Prostate gland (tissue), 2 donors: ENCODE results near the gene ZC2HC1C. TPM values are rescaled to one million over a fixed set of nuclear protein-coding genes. Genes with fewer than 3 reads are reported as not detected.
"Not testable (repeated sequence)": the region's sequence is repeated elsewhere in the genome, so short reads cannot be mapped to it uniquely, and the experiment has no call there.

ENCODE experiments used
- DNase-seq: peaks from one replicate; pipeline ENCODE4 v3.0.0-alpha.2; 2019; ENCODE audit warnings: low spot score
- H3K27ac ChIP-seq, 2 donors: fragments of 200-600 bp; sonication (generic); 2 replicates each; pipeline ENCODE4 v1.5.1; 2017 to 2019
- H3K27me3 ChIP-seq: fragments of 200-600 bp; sonication (generic); replicated peaks from 2 replicates; pipeline ENCODE4 v1.5.1; 2019; ENCODE audit not compliant: insufficient read depth
- H3K36me3 ChIP-seq, 2 donors: fragments of 200-600 bp; sonication (generic); 1 replicate in 1 of 2; 2 replicates in 1 of 2; pipeline versions ENCODE4 v1.5.1 to v1.8.1; 2017 to 2019
- H3K4me1 ChIP-seq: fragments of 200-600 bp; sonication (generic); replicated peaks from 2 replicates; pipeline ENCODE4 v1.5.1; 2019
- H3K4me3 ChIP-seq, 2 donors: fragments of 200-600 bp; sonication (generic); 2 replicates each; pipeline ENCODE4 v1.5.1; 2017 to 2019
- H3K9me3 ChIP-seq: fragments of 200-600 bp; sonication (generic); 2 replicates; pipeline ENCODE4 v1.5.1; 2017
- POLR2A ChIP-seq: fragments of 450-650 bp; IDR thresholded peaks from one replicate; pipeline ENCODE4 v1.6.1; 2016; ENCODE audit warnings: antibody characterized with exemption, mild to moderate bottlenecking
- POLR2AphosphoS5 ChIP-seq: sonication (generic); formaldehyde crosslinking; IDR thresholded peaks from one replicate; pipeline ENCODE4 v1.6.1; 2017; ENCODE audit warnings: antibody characterized with exemption
- WGBS: methylation state at CpG from one replicate; pipeline ENCODE4 v1.1.5; 2018; 5-methylcytosine and 5-hydroxymethylcytosine counted together
- intact Hi-C: fragments of 100-400 bp; cut with DNase I; formaldehyde crosslinking; loops from one replicate; pipeline ENCODE4 v1.14.2; 2022
- total RNA-seq, 2 donors: library from RNA; depleted of rRNA; stranded (reverse); fragments of >200 nt; gene quantifications; one replicate each; pipeline ENCODE4 v1.1.0, GENCODE V29; 2016
- TF ChIP-seq, protein P1 (sequence below), 4 experiments: fragments of 200-600 bp in 2 of 4; fragments of 450-650 bp in 2 of 4; sonication (generic) in 2 of 4; IDR thresholded peaks; 1 replicate in 3 of 4; 2 replicates in 1 of 4; pipeline ENCODE4 v1.5.1; 2016 to 2019; ENCODE audit warnings: antibody characterized with exemption in 4 of 4, mild to moderate bottlenecking in 2 of 4, moderate library complexity in 2 of 4

Gene ZC2HC1C
- total RNA-seq, 2 donors from 2014 or later = 1.8 to 19.4 TPM

- 47% methylated on average over 7 of the region's 7 CpGs for WGBS
- Histone ChIP-seq H3K27ac (no peak overlapping the region), H3K4me1 (peaks cover 6% of the 10 kb centered on the region), H3K4me3 (no peak overlapping the region), H3K36me3 (no peaks in the 10 kb centered on the region), H3K27me3 (no peaks in the 10 kb centered on the region), H3K9me3 (no peaks in the 10 kb centered on the region)
- no peak for DNase-seq
- intact Hi-C loops = no loop called here
- TF ChIP-seq POLR2A (no peak), POLR2AphosphoS5 (peak; percentile 29)
These were observed 54.5 kb downstream of the ZC2HC1C start for GRCh38 chr14:75123991-75124390.

DNA sequence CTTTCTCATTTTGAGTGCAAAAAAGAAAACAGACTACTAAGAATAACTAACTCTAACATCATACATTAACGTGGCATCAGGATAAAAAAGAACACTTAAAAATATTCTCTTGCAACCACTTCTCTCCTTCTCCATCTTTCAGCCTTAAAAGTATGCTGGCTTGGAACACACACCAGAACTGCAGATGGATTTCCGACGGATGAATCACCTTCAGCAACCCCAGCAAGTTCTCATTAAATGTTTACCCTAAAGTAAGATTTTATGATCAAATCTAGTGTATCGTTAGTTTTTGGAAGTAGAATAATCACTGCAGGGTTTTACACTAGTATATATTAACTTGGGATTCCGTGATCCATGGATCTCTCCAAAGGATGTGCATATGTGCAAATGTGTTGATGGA lies 56.2 kb downstream of the ZC2HC1C start:
- WGBS = 49% methylated on average over 5 of the region's 5 CpGs
- H3K27me3 ChIP-seq = no peaks in the 10 kb centered on the region
- H3K4me3 ChIP-seq = peak overlapping the region in 1 of 2 donors; percentile 66
- DNase-seq = no peak
- no peaks in the 10 kb centered on the region for H3K36me3 ChIP-seq
- TF ChIP-seq POLR2AphosphoS5 = no peak
- no peak for TF ChIP-seq POLR2A
- TF ChIP-seq, protein P1, sequence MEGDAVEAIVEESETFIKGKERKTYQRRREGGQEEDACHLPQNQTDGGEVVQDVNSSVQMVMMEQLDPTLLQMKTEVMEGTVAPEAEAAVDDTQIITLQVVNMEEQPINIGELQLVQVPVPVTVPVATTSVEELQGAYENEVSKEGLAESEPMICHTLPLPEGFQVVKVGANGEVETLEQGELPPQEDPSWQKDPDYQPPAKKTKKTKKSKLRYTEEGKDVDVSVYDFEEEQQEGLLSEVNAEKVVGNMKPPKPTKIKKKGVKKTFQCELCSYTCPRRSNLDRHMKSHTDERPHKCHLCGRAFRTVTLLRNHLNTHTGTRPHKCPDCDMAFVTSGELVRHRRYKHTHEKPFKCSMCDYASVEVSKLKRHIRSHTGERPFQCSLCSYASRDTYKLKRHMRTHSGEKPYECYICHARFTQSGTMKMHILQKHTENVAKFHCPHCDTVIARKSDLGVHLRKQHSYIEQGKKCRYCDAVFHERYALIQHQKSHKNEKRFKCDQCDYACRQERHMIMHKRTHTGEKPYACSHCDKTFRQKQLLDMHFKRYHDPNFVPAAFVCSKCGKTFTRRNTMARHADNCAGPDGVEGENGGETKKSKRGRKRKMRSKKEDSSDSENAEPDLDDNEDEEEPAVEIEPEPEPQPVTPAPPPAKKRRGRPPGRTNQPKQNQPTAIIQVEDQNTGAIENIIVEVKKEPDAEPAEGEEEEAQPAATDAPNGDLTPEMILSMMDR (IDR thresholded peaks at IDR 0.05) = no peak
- peaks cover 6% of the 10 kb centered on the region for H3K4me1 ChIP-seq
- no peak overlapping the region for H3K27ac ChIP-seq
- intact Hi-C loops = loop anchor here (5.0 kb wide), 1 partner anchor 362 kb away; no protein-coding TSS in a partner anchor
- H3K9me3 ChIP-seq = no peaks in the 10 kb centered on the region

DNA sequence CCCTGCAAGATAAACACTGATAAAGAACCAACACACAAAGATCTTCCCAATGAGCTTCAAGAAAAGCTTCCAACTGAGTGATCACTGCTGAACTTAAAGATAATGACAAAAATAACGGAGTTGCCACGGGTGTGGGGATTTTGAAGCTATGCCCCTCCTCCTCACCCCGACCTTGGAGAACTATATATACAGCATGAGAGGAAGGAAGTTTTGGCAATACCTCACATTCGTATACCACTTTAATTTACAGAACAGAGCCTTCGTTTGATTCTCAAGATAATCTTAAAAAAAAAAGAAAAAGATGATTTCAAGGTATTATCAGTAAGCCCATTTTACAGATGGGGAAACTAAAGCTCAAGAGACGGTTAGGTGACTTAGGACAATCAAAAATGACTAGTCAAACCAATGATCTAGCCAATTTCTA lies 56.7 kb downstream of the ZC2HC1C start:
- DNase-seq = no peak
- Histone ChIP-seq H3K27me3 (no peaks in the 10 kb centered on the region), H3K4me3 (peak overlapping the region; percentile 66 to 83), H3K4me1 (peaks cover 6% of the 10 kb centered on the region), H3K27ac (peak overlapping the region; percentile 82 to 89), H3K9me3 (no peaks in the 10 kb centered on the region), H3K36me3 (no peaks in the 10 kb centered on the region)
- no peak for TF ChIP-seq POLR2A
- no peak for TF ChIP-seq POLR2AphosphoS5
- TF ChIP-seq, protein P1 (IDR thresholded peaks at IDR 0.05) = no peak
- 6% methylated on average over 6 of the region's 6 CpGs for WGBS
- intact Hi-C loops = loop anchor here (5.0 kb wide), 1 partner anchor 361 kb away; no protein-coding TSS in a partner anchor

- intact Hi-C loops = loop anchor here (5.0 kb wide), 1 partner anchor 360 kb away; no protein-coding TSS in a partner anchor
- 1% methylated on average over 54 of the region's 76 CpGs for WGBS
These were observed 57.4 kb downstream of the ZC2HC1C start, which contains the start of gene NEK9 for GRCh38 chr14:75126679-75127473. Gene NEK9, minus strand, starts transcription at chr14:75127048. Its CDS starts 127 bp downstream, at chr14:75126921.

DNA sequence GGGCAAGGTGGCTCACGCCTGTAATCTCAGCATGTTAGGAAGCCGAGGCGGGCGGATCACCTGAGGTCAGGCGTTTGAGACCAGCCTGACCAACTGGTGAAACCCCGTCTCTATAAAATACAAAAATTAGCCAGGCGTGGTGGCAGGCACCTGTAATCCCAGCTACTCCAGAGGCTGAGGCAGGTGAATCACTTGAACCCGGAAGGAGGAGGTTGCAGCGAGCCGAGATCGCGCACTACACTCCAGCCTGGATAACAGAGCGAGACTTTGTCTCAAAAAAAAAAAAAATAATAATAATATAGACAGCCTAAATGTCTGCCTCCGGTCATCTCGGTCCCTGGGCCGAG lies 58.0 kb downstream of the ZC2HC1C start:
- Histone ChIP-seq H3K4me3 (peak overlapping the region; percentile 66 to 83), H3K27ac (peak overlapping the region; percentile 82 to 89)
- H3K4me1 ChIP-seq, H3K27me3 ChIP-seq, H3K36me3 ChIP-seq, DNase-seq, H3K9me3 ChIP-seq: not testable (repeated sequence)
- WGBS = 19% methylated on average over 16 of the region's 16 CpGs
- intact Hi-C loops = loop anchor here (5.0 kb wide), 1 partner anchor 360 kb away; no protein-coding TSS in a partner anchor

More at GRCh38 chr14:75126679-75127473, 57.4 kb downstream of the ZC2HC1C start, which contains the start of gene NEK9:
- Histone ChIP-seq H3K4me1 (peaks cover 6% of the 10 kb centered on the region), H3K27ac (peak within 1 kb of the TSS; percentile 82 to 89), H3K27me3 (no peaks in the 10 kb centered on the region), H3K9me3 (no peaks in the 10 kb centered on the region), H3K4me3 (peak within 1 kb of the TSS; percentile 66 to 83), H3K36me3 (no peaks in the 10 kb centered on the region)
- peak; percentile 82 for DNase-seq
- TF ChIP-seq POLR2AphosphoS5 = peak; percentile 89
- TF ChIP-seq, protein P1 (IDR thresholded peaks at IDR 0.05) = peak in 1 of 4 experiments; percentile 13
- TF ChIP-seq POLR2A = peak; percentile 46
